Activated effector memory CD4-positive, alpha-beta T cell treated with anti-CD3 and anti-CD28 coated beads, Interleukin-2, amount 50 U/mL, for 16 hours (primary cell): ENCODE measurements around the gene TSPAN9.

Source experiments
- DNase-seq: peaks from one replicate; pipeline ENCODE4 v3.0.0-alpha.2; 2020

Gene TSPAN9

DNA sequence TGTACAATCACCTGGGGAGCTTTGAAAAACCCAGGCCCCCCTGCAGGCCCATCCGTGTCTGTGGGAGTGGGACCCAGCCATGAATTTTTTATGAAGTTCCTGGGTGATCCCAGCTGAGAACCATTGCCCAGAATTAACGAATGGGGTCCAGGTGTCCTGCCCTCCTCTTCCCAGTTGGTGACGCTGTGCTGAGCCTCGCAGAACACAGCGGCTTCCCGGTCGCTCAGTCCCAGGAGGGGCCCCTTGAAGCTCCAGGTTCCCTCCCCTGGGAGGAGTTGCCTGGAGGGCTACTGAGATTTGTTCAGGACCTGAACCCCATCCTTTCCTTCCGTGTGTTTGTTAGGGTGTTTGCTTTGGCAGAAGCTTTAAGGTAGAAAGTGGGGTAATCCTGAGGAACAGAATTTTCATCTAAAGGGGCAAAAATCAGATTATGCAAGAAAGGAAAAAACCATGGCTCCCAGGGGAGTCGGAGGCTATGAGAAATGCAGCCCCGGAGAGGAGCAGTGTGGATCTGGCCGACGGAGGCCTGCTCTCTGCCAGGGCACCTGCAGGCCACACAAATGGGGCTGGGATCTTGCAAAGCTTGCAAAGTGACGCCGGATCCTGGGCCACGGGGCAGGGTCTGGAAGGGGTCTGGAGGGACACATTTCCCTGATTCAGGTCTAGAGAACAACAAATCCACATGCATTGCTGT, 249.1 kb downstream of the TSPAN9 start:
- no peak for DNase-seq

DNA sequence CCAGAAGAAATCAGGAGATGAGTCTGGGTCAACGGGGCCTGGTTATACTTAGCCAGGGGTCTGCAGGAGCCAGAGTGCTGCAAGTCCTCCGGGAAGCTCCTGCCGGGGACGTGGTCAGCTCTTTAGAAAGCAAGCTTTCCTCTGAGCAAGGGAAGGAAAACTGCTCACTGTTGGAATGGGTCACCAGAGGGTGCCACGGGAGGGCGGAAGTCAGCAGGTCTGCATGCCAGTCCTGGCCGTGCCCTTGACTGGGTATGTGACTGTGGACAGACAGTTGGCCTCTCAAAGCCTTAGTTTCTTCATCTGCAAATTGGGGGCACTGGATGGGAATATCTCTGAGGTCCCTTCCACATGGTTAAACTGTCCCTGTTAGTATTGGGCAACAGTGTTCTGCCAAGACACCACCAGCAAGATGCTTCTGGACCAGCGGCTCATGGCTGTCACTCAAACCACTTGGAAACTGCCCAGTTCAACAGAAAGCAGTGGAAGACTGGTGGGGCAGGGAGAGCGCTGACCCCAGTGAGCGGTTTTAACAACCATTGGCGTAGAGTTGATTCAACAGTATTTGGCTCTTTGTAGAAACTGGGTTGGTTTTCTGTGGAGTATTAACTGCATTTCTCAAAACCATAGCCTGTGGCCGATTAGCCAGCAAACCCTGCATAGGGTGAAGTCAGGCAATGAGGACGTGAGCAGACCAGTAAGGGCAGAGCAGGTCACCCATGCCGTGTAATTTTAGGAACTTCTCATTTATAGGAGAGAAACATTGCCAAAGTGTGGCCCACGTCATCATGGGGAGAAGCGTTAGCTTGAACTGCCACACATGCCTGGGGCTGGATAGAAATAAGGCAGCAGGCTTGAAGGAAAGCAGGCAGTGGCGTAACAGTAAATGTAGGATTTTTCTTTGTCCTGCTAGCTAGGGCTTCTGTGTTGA, 249.9 kb downstream of the TSPAN9 start:
- no peak for DNase-seq

- no peak for DNase-seq
These were observed 250.9 kb downstream of the TSPAN9 start for GRCh38 chr12:3328081-3328480.

DNA sequence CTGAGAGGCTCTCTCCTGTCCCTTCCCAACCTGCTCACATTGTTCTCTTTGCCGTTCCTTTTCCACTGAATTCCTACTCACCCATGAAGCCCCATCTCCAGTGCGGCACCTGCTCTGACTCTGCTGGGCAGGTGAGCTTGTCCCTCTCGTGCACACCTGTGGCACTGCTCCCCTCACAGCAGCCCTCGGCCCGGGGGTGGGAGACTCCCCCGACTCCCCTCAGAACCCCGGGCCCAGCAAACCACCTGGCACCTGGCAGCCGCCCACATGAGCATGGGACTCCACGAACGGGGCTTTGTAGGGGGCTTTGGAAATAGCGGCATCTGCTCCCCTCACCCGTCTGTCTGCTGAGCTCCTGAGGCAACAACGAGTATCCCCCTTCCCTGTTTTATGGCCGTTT, 251.4 kb downstream of the TSPAN9 start:
- DNase-seq: no peak

DNA sequence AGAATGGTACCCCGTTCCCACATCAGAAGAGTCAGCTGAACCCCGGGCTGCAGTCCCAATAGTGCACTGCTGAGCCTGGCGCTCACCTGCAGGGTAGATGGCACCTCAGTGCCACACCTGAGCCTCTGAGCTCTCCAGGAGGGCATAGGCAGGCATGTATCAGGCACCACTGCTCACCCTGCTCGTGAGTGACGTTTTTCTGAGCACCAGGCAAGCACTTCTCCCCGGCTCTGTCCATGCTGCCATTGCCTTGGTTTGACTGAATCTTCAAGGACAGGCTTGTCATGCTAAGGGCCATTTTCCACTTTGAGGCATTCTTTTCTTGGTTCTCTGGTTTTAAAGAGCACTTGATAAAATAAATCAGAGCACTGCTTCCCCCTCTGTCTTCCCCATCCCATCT, 252.2 kb downstream of the TSPAN9 start:
- no peak for DNase-seq

DNA sequence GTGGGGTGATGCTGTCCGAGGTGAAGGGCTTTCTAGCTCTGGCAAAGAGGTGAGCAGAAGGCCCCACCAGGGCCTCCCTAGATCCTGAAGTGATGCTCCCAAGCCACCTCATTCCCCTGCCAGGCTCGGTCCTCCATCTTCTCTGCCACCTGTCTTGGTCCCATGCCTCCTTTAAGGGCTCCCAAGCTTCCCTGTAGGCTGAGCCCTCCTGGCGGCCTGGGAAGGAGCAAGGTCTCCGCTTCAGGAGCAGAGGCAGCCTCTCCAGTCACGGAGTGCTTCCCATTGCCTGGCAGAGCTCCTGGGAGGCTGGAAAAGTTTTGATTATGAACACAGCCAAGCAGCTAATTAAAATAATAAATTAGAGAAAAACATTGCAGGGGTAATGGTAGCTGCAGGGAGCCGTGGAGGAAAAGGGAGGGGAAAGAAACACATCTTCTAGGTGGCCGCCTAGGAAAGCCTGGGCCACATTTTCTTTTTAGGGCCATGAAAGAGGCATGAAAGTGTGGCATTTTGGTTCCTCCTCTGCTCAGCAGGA, 253.9 kb downstream of the TSPAN9 start:
- DNase-seq: no peak

GRCh38 chr12:3332188-3332587, 255.0 kb downstream of the TSPAN9 start:
- no peak for DNase-seq

DNA sequence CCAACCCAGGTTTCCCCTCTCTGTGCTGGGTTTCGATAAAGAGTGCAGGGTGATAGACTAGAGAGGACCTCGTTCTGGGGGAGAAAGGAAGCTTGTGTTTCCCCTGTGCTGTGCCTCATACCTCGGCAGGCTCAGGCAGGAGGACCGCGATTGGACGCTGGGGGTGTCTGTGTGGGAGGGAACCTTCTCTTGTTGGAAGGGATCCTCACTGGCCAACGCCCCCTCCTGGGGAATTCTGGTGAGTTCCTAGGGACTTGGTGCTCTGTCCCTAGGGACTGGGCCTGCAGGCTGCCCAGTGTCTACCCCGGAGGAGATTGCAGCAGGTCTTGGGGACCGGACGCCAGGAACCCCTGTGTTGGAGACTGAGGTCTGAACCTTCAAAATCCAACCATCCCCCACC, 256.4 kb downstream of the TSPAN9 start:
- DNase-seq: no peak

- no peak for DNase-seq
These were observed 256.8 kb downstream of the TSPAN9 start for GRCh38 chr12:3333991-3334391.

- no peak for DNase-seq
These were observed 257.9 kb downstream of the TSPAN9 start for GRCh38 chr12:3335078-3335487.
